C1 segment of cervical spinal cord (tissue), 14 donors: ENCODE data around the gene ARL15.

ENCODE experiments used
- DNase-seq, 14 donors: peaks; one replicate each; lab custom pipeline; 2025; lab: John Stamatoyannopoulos, UW

Gene ARL15

GRCh38 chr5:53944981-53945380, 365.4 kb downstream of the ARL15 start:
- DNase-seq: no peak

GRCh38 chr5:53943938-53944337, 366.4 kb downstream of the ARL15 start:
- DNase-seq: no peak

GRCh38 chr5:53942724-53943123, 367.6 kb downstream of the ARL15 start:
- no peak for DNase-seq

DNA sequence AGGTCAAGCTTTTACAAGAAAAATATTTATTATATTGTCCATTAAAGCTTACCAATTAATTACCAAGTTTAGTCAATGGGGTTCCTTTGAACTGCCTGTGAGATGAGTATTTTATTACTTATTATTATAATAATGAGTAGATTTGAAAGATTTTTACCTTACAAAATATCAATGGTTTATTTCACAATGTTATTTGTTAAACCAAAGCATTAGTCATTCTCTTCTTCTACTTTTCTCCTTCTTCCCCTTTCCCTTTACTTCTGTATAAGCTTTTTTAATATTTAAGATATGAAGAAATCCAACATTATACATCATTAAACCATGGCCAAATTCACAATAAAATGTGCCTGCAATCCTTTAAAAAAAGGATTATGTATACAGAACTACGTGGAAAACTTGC, 369.5 kb downstream of the ARL15 start:
- DNase-seq: no peak

DNA sequence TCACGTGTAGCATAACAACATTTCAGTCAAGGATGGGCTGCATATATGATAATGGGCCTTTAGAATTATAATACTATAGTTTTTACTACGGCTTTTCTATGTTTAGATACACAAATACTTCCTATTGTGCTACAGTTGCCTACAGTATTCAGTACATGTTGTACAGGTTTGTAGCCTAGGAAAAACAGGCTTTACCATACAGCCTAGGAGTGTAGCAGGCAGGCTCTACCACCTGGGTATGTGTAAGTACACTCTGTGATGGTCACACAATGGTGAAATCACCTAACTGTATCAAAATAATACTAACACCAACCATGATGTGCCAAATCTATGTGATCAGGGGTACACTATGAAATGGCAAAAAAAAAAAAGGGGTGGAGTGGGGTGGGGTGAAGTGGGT, 372.9 kb downstream of the ARL15 start:
- no peak for DNase-seq

- no peak for DNase-seq
Measured at GRCh38 chr5:53936481-53937352, 373.7 kb downstream of the ARL15 start.

GRCh38 chr5:53934151-53934820, 376.1 kb downstream of the ARL15 start:
- DNase-seq: no peak

- DNase-seq: no peak
Measured at GRCh38 chr5:53932351-53932750, 378.0 kb downstream of the ARL15 start.

GRCh38 chr5:53930457-53930856, 379.9 kb downstream of the ARL15 start:
- DNase-seq: no peak

DNA sequence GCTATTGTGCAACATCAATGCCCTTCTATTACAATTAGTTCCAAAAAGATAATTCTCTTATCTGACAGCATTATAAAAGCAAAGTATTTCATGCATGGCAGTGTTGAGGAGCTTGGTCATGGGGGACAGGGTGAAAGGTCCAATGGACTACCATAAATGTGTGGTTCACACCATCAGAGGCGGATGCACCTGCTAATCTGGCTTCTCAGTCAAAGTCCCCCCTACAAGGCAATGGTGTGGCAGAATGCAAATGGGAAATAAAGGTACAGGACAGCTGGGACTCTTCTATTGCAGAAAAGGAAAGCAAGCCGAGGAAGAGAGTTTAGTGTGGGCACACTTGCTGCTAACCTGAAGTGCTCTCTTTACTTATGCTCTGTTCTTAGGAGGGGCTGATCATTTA, 380.8 kb downstream of the ARL15 start:
- no peak for DNase-seq

- DNase-seq: no peak
Measured at GRCh38 chr5:53929152-53929551, 381.2 kb downstream of the ARL15 start.

DNA sequence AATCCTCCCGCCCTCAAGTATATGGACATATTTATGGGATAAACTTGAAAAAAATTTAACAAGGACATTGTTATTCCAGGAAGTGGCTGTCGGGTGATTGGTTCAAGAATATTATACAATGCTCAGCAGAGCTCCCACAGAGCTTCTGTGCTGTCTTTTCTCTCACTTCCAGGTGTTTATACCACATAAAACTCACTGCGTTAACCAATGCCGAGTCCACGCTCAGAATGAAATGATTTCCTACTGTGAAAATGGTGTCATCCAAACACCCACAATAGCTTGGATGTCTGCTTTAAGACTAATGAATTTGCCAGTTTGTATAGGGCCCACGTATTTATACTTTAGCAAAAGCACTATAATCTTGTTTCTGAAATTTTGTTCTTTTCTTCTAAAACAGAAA, 381.7 kb downstream of the ARL15 start:
- DNase-seq: no peak

DNA sequence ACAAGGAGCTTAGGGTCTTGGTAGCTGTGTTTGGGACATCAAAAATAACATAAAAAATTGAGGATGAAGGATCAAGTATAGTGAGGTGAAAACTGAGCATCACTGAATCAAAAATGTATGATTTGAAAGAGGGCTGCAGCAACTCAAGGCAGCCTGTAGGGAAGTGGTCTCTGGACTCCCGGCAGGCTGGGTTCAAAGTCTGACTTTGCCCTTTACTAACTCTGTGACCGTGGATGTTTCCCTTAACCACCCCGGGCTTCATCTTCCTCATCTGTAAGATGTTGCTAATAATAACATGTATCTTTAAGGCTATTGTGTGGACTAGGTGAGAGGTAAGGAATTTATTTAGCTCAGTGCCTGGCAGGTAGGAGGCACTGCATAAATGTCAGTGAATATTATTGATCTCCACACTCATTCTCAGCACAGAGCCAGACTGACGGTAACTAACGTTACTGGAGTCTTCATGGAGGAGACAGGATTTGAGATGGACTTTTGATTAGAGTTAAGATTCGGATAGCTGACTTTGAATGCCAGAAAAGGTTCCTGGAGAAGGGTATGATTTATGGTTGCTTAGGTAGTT, 382.6 kb downstream of the ARL15 start:
- DNase-seq: no peak

GRCh38 chr5:53926026-53926425, 384.3 kb downstream of the ARL15 start:
- DNase-seq: no peak

- no peak for DNase-seq
Measured at GRCh38 chr5:53924392-53924791, 386.0 kb downstream of the ARL15 start.

DNA sequence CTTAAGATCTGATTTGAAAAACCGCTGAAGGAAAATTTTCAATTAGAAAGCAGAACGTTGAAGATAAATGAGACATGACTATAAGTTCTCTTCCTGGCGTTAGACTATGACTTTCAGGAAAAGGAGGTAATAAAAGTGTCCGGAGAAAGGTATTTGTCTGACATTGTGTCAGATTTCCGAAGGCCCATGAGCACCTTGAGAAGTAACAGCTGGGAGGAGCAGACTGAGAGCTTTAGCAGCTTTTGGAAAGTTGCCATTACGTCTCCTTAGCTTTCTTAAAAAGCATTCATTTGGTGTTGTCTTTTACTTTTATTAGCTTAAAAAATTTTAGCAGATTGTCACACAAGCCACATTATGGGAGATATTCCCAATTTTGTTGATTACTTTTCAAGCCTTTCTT, 386.4 kb downstream of the ARL15 start:
- no peak for DNase-seq

DNA sequence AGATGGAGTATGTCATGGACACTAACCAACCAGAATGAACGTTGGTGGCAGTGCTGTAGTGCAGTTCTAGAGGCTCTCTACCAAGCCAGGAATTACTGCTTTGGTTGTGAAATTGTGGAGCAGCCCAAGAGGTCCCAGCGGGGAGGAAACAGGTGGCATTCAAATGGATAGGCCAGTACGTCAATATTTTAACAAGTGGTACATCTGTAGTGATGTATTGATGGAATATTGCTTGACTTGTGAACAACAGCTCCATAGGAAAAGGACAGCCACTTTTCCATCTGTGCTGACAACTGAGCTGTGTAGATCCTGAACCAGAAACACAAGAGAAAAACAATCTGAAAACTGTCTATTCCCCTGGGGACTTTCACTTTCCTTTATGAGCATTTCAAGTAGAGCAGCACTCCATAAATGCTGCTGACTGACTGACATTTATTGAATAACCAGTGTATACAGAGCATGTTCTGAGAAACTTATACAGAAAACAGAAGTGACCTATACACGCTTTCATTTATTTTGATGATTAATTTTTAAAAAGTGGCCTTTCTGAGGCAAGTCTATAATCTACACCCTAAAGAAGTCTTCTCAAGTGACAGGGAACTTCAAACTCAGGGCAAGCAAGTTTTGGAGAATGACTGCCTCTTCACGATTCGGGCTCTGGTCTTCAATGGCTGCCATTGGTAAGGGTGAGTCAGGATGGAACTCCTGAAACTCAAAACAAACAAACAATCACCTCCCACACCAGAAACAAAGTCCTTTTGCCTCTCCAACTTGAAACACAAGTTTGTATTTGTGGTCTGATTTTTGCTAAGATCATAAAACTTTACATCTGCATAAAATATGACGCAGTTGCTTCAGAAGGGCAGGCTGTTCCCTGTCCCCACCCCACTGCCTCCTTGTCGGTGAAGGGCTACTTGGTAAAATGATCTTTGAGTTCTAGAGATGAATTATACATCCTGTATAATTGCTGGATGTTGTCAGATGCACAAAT, 387.6 kb downstream of the ARL15 start:
- DNase-seq: no peak

- DNase-seq: no peak
Measured at GRCh38 chr5:53917826-53918225, 392.5 kb downstream of the ARL15 start.

- no peak for DNase-seq
Measured at GRCh38 chr5:53917095-53917494, 393.3 kb downstream of the ARL15 start.

DNA sequence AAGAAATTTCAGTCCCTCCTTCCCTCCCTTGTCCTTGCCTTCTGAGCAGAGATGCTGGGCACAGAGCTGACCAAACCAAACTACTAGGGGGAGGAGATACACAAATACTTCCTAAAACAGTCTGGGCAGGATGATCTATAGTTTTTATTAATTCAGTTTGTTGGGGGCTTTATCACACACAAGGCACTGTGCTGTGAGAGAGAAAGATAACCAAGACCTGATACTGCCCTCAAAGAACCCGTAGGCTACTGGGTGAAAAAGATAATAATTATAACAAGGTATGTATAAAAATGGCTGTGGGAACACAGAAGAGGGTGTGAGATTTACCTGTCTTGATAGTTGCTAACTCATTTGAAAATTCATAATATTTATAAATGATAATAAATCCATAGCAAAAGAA, 395.3 kb downstream of the ARL15 start:
- DNase-seq: no peak

- no peak for DNase-seq
Measured at GRCh38 chr5:53913941-53914340, 396.4 kb downstream of the ARL15 start.

- DNase-seq: no peak
Measured at GRCh38 chr5:53908757-53909156, 401.6 kb downstream of the ARL15 start.
